ENCODE measurements around the gene ZNF626.

Gene ZNF626

DNA sequence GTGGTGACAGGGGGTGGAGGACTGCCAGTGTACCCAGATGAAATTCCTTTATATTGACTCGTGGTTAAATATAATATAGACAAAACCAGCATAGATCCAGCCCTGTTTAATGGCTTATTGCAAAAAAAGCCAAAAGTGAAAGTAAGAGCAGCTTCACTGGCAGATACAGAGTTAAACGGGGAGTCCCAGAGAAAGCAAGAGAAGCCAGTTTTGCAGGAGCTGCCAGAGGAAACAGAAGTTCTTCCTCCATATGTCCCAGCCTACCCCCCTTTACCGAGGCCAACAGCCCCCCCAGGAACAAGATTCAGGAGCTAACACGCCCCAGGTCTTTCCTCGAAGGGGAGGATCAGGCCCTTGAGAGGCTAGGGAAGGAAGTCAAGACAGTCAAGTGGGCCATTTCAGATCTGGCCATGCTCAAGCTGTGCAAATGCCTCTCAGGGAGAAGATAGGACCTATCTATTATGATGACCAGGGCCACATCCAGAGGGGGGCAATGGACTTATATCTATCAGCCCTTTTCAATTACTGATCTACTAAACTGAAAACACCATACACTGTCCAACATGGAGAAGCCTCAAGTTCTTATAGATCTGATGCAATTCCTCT lies 48.6 kb downstream of the ZNF626 start:
- TF ChIP-seq, protein P1, sequence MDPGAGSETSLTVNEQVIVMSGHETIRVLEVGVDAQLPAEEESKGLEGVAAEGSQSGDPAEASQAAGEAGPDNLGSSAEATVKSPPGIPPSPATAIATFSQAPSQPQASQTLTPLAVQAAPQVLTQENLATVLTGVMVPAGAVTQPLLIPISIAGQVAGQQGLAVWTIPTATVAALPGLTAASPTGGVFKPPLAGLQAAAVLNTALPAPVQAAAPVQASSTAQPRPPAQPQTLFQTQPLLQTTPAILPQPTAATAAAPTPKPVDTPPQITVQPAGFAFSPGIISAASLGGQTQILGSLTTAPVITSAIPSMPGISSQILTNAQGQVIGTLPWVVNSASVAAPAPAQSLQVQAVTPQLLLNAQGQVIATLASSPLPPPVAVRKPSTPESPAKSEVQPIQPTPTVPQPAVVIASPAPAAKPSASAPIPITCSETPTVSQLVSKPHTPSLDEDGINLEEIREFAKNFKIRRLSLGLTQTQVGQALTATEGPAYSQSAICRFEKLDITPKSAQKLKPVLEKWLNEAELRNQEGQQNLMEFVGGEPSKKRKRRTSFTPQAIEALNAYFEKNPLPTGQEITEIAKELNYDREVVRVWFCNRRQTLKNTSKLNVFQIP (CRISPR knock-in tag; IDR thresholded peaks at IDR 0.05; ENCODE audit: borderline replicate concordance, low read depth) = no peak
- TF ChIP-seq, protein P2, sequence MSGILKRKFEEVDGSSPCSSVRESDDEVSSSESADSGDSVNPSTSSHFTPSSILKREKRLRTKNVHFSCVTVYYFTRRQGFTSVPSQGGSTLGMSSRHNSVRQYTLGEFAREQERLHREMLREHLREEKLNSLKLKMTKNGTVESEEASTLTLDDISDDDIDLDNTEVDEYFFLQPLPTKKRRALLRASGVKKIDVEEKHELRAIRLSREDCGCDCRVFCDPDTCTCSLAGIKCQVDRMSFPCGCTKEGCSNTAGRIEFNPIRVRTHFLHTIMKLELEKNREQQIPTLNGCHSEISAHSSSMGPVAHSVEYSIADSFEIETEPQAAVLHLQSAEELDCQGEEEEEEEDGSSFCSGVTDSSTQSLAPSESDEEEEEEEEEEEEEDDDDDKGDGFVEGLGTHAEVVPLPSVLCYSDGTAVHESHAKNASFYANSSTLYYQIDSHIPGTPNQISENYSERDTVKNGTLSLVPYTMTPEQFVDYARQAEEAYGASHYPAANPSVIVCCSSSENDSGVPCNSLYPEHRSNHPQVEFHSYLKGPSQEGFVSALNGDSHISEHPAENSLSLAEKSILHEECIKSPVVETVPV (CRISPR knock-in tag; IDR thresholded peaks at IDR 0.05) = no peak
- no peak for TF ChIP-seq TCF4 (CRISPR knock-in tag; IDR thresholded peaks at IDR 0.05; ENCODE audit: borderline replicate concordance)
- no peak for TF ChIP-seq GLIS3 (CRISPR knock-in tag; IDR thresholded peaks at IDR 0.05)
- TF ChIP-seq ZNF8 (CRISPR knock-in tag; IDR thresholded peaks at IDR 0.05) = no peak
- no peak for TF ChIP-seq ESRRG (CRISPR knock-in tag; IDR thresholded peaks at IDR 0.05)
- no peak for TF ChIP-seq PPARA (CRISPR knock-in tag; IDR thresholded peaks at IDR 0.05; ENCODE audit: borderline replicate concordance)
- TF ChIP-seq CSDC2 (CRISPR knock-in tag; IDR thresholded peaks at IDR 0.05) = no peak
- no peak for TF ChIP-seq BACH2 (CRISPR knock-in tag; IDR thresholded peaks at IDR 0.05; ENCODE audit: borderline replicate concordance)
- TF ChIP-seq, protein P3, sequence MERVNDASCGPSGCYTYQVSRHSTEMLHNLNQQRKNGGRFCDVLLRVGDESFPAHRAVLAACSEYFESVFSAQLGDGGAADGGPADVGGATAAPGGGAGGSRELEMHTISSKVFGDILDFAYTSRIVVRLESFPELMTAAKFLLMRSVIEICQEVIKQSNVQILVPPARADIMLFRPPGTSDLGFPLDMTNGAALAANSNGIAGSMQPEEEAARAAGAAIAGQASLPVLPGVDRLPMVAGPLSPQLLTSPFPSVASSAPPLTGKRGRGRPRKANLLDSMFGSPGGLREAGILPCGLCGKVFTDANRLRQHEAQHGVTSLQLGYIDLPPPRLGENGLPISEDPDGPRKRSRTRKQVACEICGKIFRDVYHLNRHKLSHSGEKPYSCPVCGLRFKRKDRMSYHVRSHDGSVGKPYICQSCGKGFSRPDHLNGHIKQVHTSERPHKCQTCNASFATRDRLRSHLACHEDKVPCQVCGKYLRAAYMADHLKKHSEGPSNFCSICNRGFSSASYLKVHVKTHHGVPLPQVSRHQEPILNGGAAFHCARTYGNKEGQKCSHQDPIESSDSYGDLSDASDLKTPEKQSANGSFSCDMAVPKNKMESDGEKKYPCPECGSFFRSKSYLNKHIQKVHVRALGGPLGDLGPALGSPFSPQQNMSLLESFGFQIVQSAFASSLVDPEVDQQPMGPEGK (CRISPR knock-in tag; IDR thresholded peaks at IDR 0.05; ENCODE audit: borderline replicate concordance) = no peak
- TF ChIP-seq, protein P4, sequence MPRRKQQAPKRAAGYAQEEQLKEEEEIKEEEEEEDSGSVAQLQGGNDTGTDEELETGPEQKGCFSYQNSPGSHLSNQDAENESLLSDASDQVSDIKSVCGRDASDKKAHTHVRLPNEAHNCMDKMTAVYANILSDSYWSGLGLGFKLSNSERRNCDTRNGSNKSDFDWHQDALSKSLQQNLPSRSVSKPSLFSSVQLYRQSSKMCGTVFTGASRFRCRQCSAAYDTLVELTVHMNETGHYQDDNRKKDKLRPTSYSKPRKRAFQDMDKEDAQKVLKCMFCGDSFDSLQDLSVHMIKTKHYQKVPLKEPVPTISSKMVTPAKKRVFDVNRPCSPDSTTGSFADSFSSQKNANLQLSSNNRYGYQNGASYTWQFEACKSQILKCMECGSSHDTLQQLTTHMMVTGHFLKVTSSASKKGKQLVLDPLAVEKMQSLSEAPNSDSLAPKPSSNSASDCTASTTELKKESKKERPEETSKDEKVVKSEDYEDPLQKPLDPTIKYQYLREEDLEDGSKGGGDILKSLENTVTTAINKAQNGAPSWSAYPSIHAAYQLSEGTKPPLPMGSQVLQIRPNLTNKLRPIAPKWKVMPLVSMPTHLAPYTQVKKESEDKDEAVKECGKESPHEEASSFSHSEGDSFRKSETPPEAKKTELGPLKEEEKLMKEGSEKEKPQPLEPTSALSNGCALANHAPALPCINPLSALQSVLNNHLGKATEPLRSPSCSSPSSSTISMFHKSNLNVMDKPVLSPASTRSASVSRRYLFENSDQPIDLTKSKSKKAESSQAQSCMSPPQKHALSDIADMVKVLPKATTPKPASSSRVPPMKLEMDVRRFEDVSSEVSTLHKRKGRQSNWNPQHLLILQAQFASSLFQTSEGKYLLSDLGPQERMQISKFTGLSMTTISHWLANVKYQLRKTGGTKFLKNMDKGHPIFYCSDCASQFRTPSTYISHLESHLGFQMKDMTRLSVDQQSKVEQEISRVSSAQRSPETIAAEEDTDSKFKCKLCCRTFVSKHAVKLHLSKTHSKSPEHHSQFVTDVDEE (CRISPR knock-in tag; IDR thresholded peaks at IDR 0.05) = no peak
- no peak for TF ChIP-seq ARNTL (CRISPR knock-in tag; IDR thresholded peaks at IDR 0.05; ENCODE audit: borderline replicate concordance, low read depth)
- TF ChIP-seq RARB (CRISPR knock-in tag; IDR thresholded peaks at IDR 0.05) = no peak
- no peak for TF ChIP-seq OSR1 (CRISPR knock-in tag; IDR thresholded peaks at IDR 0.05)
- TF ChIP-seq ISL1 (CRISPR knock-in tag; IDR thresholded peaks at IDR 0.05) = no peak
- ATAC-seq = no peak

DNA sequence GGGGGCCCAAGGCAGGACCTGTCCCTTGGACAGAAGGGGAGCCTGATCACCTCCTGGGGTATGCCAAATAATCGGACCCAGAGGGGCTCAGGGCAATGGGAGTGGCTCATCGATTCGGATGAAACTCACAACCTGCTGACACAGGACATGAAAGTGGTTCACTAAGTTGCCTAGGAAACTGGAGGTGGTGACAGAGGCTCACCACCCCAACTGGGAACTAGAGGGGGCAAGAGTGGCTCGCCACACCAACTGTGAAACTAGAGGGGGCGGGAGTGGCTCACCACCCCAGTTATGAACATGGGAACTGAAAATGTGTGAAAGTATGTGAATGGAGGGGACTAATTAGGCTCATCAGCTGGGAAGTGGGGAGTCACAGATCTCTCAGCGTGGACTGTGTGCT lies 49.5 kb downstream of the ZNF626 start:
- TF ChIP-seq TCF4 (CRISPR knock-in tag; IDR thresholded peaks at IDR 0.05; ENCODE audit: borderline replicate concordance) (no peak), ZNF70 (CRISPR knock-in tag; IDR thresholded peaks at IDR 0.05) (no peak), TOX (CRISPR knock-in tag; IDR thresholded peaks at IDR 0.05; ENCODE audit: borderline replicate concordance) (no peak), ZC3H10 (CRISPR knock-in tag; IDR thresholded peaks at IDR 0.05) (no peak), GLIS3 (CRISPR knock-in tag; IDR thresholded peaks at IDR 0.05) (no peak), OSR1 (CRISPR knock-in tag; IDR thresholded peaks at IDR 0.05) (no peak), ZFP3 (CRISPR knock-in tag; IDR thresholded peaks at IDR 0.05) (no peak), CSDC2 (CRISPR knock-in tag; IDR thresholded peaks at IDR 0.05) (no peak), ESRRG (CRISPR knock-in tag; IDR thresholded peaks at IDR 0.05) (no peak), ZNF8 (CRISPR knock-in tag; IDR thresholded peaks at IDR 0.05) (no peak), ISL1 (CRISPR knock-in tag; IDR thresholded peaks at IDR 0.05) (no peak), SNAI2 (CRISPR knock-in tag; IDR thresholded peaks at IDR 0.05) (no peak), BACH2 (CRISPR knock-in tag; IDR thresholded peaks at IDR 0.05; ENCODE audit: borderline replicate concordance) (no peak), ZNF565 (CRISPR knock-in tag; conservative IDR thresholded peaks at IDR 0.05; ENCODE audit: low read depth) (no peak), PPARA (CRISPR knock-in tag; IDR thresholded peaks at IDR 0.05; ENCODE audit: borderline replicate concordance) (no peak), RARB (CRISPR knock-in tag; IDR thresholded peaks at IDR 0.05) (no peak)
- TF ChIP-seq, protein P5, sequence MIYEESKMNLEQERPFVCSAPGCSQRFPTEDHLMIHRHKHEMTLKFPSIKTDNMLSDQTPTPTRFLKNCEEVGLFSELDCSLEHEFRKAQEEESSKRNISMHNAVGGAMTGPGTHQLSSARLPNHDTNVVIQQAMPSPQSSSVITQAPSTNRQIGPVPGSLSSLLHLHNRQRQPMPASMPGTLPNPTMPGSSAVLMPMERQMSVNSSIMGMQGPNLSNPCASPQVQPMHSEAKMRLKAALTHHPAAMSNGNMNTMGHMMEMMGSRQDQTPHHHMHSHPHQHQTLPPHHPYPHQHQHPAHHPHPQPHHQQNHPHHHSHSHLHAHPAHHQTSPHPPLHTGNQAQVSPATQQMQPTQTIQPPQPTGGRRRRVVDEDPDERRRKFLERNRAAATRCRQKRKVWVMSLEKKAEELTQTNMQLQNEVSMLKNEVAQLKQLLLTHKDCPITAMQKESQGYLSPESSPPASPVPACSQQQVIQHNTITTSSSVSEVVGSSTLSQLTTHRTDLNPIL (CRISPR knock-in tag; IDR thresholded peaks at IDR 0.05; ENCODE audit: low read depth) = no peak
- TF ChIP-seq, protein P1 (CRISPR knock-in tag; IDR thresholded peaks at IDR 0.05; ENCODE audit: borderline replicate concordance, low read depth) = no peak
- TF ChIP-seq, protein P2 (CRISPR knock-in tag; IDR thresholded peaks at IDR 0.05) = no peak
- TF ChIP-seq, protein P4 (CRISPR knock-in tag; IDR thresholded peaks at IDR 0.05) = no peak
- ATAC-seq = no peak
